HUES6 (cell line): ENCODE data around the gene ARHGAP31.
"Not testable (repeated sequence)": the region's sequence is repeated elsewhere in the genome, so short reads cannot be mapped to it uniquely, and the experiment has no call there.

Source experiments
- H3K27ac ChIP-seq: 2 replicates; pipeline ENCODE4 v1.7.0; 2013; ENCODE audit warnings: low read depth, mild to moderate bottlenecking, low read length, inconsistent platforms
- H3K27me3 ChIP-seq: 2 replicates; pipeline ENCODE4 v1.6.1; 2013; ENCODE audit warnings: low read length; ENCODE audit not compliant: control insufficient read depth, insufficient read depth
- H3K36me3 ChIP-seq: 2 replicates; pipeline ENCODE4 v1.6.1; 2013; ENCODE audit warnings: low read length; ENCODE audit not compliant: control insufficient read depth, insufficient read depth
- H3K4me1 ChIP-seq: 2 replicates; pipeline ENCODE4 v1.6.1; 2013; ENCODE audit warnings: low read length; ENCODE audit not compliant: control insufficient read depth, insufficient read depth
- H3K4me3 ChIP-seq: 2 replicates; pipeline ENCODE4 v1.5.1; 2013; ENCODE audit warnings: low read depth, low read length
- H3K9ac ChIP-seq: one replicate; pipeline ENCODE4 v1.6.1; 2013; ENCODE audit warnings: mild to moderate bottlenecking, low read length
- H3K9me3 ChIP-seq: 2 replicates; pipeline ENCODE4 v1.6.1; 2013; ENCODE audit warnings: low read depth, low read length; ENCODE audit not compliant: control insufficient read depth, insufficient read depth

The ARHGAP31 gene

GRCh38 chr3:119293871-119294695 lies at the start of gene ARHGAP31:
Gene ARHGAP31 (plus strand): TSS chr3:119294383. CDS start chr3:119294905, 522 bp downstream.
- Histone ChIP-seq H3K9ac (peak within 1 kb of the TSS; percentile 79), H3K36me3 (no peaks in the 10 kb centered on the region), H3K4me1 (peaks cover 28% of the 10 kb centered on the region), H3K9me3 (no peaks in the 10 kb centered on the region), H3K27me3 (peaks cover 23% of the 10 kb centered on the region; the same call in 1 of the 2 replicates), H3K4me3 (peak within 1 kb of the TSS; percentile 72), H3K27ac (peak within 1 kb of the TSS; percentile 55; the same call in 1 of the 2 replicates)

- H3K9me3 ChIP-seq = peaks cover 21% of the 10 kb centered on the region; the same call in 1 of the 2 replicates
- H3K4me1 ChIP-seq = no peaks in the 10 kb centered on the region
- H3K4me3 ChIP-seq = no peak overlapping the region
- no peak overlapping the region for H3K9ac ChIP-seq
- no peaks in the 10 kb centered on the region for H3K36me3 ChIP-seq
- no peaks in the 10 kb centered on the region for H3K27me3 ChIP-seq
- H3K27ac ChIP-seq = no peak overlapping the region
These were observed 48.4 kb upstream of the ARHGAP31 start for GRCh38 chr3:119245778-119246177.

GRCh38 chr3:119255214-119255613 lies 39.0 kb upstream of the ARHGAP31 start:
- H3K36me3 ChIP-seq = no peaks in the 10 kb centered on the region

GRCh38 chr3:119257111-119257510 lies 37.1 kb upstream of the ARHGAP31 start:
- H3K4me1 ChIP-seq = peaks cover 25% of the 10 kb centered on the region; the same call in 1 of the 2 replicates
- peak overlapping the region; percentile 90 for H3K27ac ChIP-seq
- no peak overlapping the region for H3K9ac ChIP-seq
- no peak overlapping the region for H3K4me3 ChIP-seq
- peaks cover 11% of the 10 kb centered on the region for H3K9me3 ChIP-seq
- no peaks in the 10 kb centered on the region for H3K27me3 ChIP-seq
- H3K36me3 ChIP-seq = no peaks in the 10 kb centered on the region

More at GRCh38 chr3:119255214-119255613, 39.0 kb upstream of the ARHGAP31 start:
- Histone ChIP-seq H3K4me3 (no peak overlapping the region), H3K9ac (no peak overlapping the region), H3K4me1 (peaks cover 20% of the 10 kb centered on the region; the same call in 1 of the 2 replicates), H3K27ac (peak overlapping the region; percentile 90), H3K27me3 (no peaks in the 10 kb centered on the region), H3K9me3 (peaks cover 15% of the 10 kb centered on the region)

GRCh38 chr3:119257654-119258410 lies 36.4 kb upstream of the ARHGAP31 start:
- peaks cover 25% of the 10 kb centered on the region; the same call in 1 of the 2 replicates for H3K4me1 ChIP-seq
- peaks cover 10% of the 10 kb centered on the region for H3K9me3 ChIP-seq
- no peak overlapping the region for H3K4me3 ChIP-seq
- H3K27me3 ChIP-seq = no peaks in the 10 kb centered on the region
- H3K36me3 ChIP-seq = no peaks in the 10 kb centered on the region
- no peak overlapping the region for H3K9ac ChIP-seq
- peak overlapping the region; percentile 90 for H3K27ac ChIP-seq

- no peak overlapping the region for H3K27ac ChIP-seq
- no peaks in the 10 kb centered on the region for H3K27me3 ChIP-seq
- H3K4me1 ChIP-seq = peaks cover 25% of the 10 kb centered on the region; the same call in 1 of the 2 replicates
These were observed 35.3 kb upstream of the ARHGAP31 start for GRCh38 chr3:119258915-119259314.

GRCh38 chr3:119259821-119260220 lies 34.4 kb upstream of the ARHGAP31 start:
- peaks cover 20% of the 10 kb centered on the region; the same call in 1 of the 2 replicates for H3K4me1 ChIP-seq

More at GRCh38 chr3:119258915-119259314, 35.3 kb upstream of the ARHGAP31 start:
- H3K9ac ChIP-seq = no peak overlapping the region
- H3K9me3 ChIP-seq = peaks cover 10% of the 10 kb centered on the region
- H3K4me3 ChIP-seq = no peak overlapping the region
- no peaks in the 10 kb centered on the region for H3K36me3 ChIP-seq

GRCh38 chr3:119261055-119261454 lies 33.1 kb upstream of the ARHGAP31 start:
- no peaks in the 10 kb centered on the region for H3K36me3 ChIP-seq
- peaks cover 10% of the 10 kb centered on the region for H3K9me3 ChIP-seq

More at GRCh38 chr3:119259821-119260220, 34.4 kb upstream of the ARHGAP31 start:
- no peaks in the 10 kb centered on the region for H3K27me3 ChIP-seq
- H3K9me3 ChIP-seq = peaks cover 10% of the 10 kb centered on the region
- H3K9ac ChIP-seq = no peak overlapping the region
- H3K36me3 ChIP-seq = no peaks in the 10 kb centered on the region
- H3K4me3 ChIP-seq = no peak overlapping the region
- no peak overlapping the region for H3K27ac ChIP-seq

GRCh38 chr3:119270212-119270611 lies 24.0 kb upstream of the ARHGAP31 start:
- not testable (repeated sequence) for H3K27ac ChIP-seq, H3K4me1 ChIP-seq, H3K36me3 ChIP-seq, H3K27me3 ChIP-seq, H3K4me3 ChIP-seq, H3K9ac ChIP-seq, H3K9me3 ChIP-seq

More at GRCh38 chr3:119261055-119261454, 33.1 kb upstream of the ARHGAP31 start:
- Histone ChIP-seq H3K4me1 (peaks cover 17% of the 10 kb centered on the region; the same call in 1 of the 2 replicates), H3K27ac (no peak overlapping the region), H3K4me3 (no peak overlapping the region), H3K27me3 (no peaks in the 10 kb centered on the region), H3K9ac (no peak overlapping the region)

- H3K36me3 ChIP-seq = no peaks in the 10 kb centered on the region
- no peak overlapping the region for H3K4me3 ChIP-seq
- no peaks in the 10 kb centered on the region; the same call in 1 of the 2 replicates for H3K9me3 ChIP-seq
- H3K27me3 ChIP-seq = no peaks in the 10 kb centered on the region
- H3K9ac ChIP-seq = no peak overlapping the region
- no peak overlapping the region for H3K27ac ChIP-seq
- peaks cover 8% of the 10 kb centered on the region; the same call in 1 of the 2 replicates for H3K4me1 ChIP-seq
These were observed 17.5 kb upstream of the ARHGAP31 start for GRCh38 chr3:119276680-119277079.
